DMS53 (cell line): ENCODE data around the gene CTRB2.
"Not testable (repeated sequence)": the region's sequence is repeated elsewhere in the genome, so short reads cannot be mapped to it uniquely, and the experiment has no call there.

Experiments
- DNase-seq: peaks from one replicate; lab custom pipeline; 2025; lab: John Stamatoyannopoulos, UW

CTRB2 gene

GRCh38 chr16:75242436-75243078 is 35.6 kb upstream of the CTRB2 start:
- DNase-seq: not testable (repeated sequence)

- DNase-seq: no peak
These were observed 35.0 kb upstream of the CTRB2 start for GRCh38 chr16:75241955-75242354.

GRCh38 chr16:75241412-75241811 is 34.5 kb upstream of the CTRB2 start:
- DNase-seq: no peak

- DNase-seq: not testable (repeated sequence)
These were observed 33.7 kb upstream of the CTRB2 start for GRCh38 chr16:75240633-75241032.

GRCh38 chr16:75239542-75240122 is 32.7 kb upstream of the CTRB2 start:
- DNase-seq: no peak

GRCh38 chr16:75238853-75239541 is 32.0 kb upstream of the CTRB2 start:
- no peak for DNase-seq

- peak; percentile 13 for DNase-seq
These were observed 31.3 kb upstream of the CTRB2 start for GRCh38 chr16:75238132-75238852.

- no peak for DNase-seq
These were observed 30.6 kb upstream of the CTRB2 start for GRCh38 chr16:75237398-75238131.

GRCh38 chr16:75236736-75237397 is 29.9 kb upstream of the CTRB2 start:
- no peak for DNase-seq

GRCh38 chr16:75236232-75236631 is 29.3 kb upstream of the CTRB2 start:
- DNase-seq: peak; percentile 25

- DNase-seq: no peak
These were observed 28.8 kb upstream of the CTRB2 start for GRCh38 chr16:75235721-75236193.

GRCh38 chr16:75234856-75235696 is 28.1 kb upstream of the CTRB2 start:
- DNase-seq: no peak

- DNase-seq: no peak
These were observed 26.6 kb upstream of the CTRB2 start for GRCh38 chr16:75233611-75233938.

GRCh38 chr16:75231570-75231969 is 24.6 kb upstream of the CTRB2 start:
- no peak for DNase-seq

GRCh38 chr16:75230471-75231110 is 23.6 kb upstream of the CTRB2 start:
- DNase-seq: no peak

GRCh38 chr16:75229172-75230031 is 22.4 kb upstream of the CTRB2 start:
- DNase-seq: no peak

GRCh38 chr16:75228143-75228976 is 21.4 kb upstream of the CTRB2 start:
- no peak for DNase-seq
